ENCODE data around the gene LAMC2.
"Not testable (repeated sequence)": the region's sequence is repeated elsewhere in the genome, so short reads cannot be mapped to it uniquely, and the experiment has no call there.

The LAMC2 gene

DNA sequence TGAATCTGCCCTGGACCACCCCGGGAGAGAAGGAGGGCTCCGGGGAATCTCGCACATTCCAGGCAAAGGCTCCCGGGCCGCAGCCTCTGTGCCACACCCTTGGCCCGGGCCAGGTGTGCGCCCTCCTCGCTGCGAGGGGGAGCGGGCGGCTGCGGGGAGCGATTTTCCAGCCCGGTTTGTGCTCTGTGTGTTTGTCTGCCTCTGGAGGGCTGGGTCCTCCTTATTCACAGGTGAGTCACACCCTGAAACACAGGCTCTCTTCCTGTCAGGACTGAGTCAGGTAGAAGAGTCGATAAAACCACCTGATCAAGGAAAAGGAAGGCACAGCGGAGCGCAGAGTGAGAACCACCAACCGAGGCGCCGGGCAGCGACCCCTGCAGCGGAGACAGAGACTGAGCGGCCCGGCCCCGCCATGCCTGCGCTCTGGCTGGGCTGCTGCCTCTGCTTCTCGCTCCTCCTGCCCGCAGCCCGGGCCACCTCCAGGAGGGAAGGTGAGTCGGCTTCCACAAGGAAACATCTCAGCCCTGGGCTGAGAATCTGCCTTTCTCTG is at the start of gene LAMC2:
TSS of gene LAMC2 (plus strand) at position 324 of the 550 bp plus-strand sequence. CDS start at position 413, 89 bp downstream.
- DNase-seq: peak; percentile 55

DNA sequence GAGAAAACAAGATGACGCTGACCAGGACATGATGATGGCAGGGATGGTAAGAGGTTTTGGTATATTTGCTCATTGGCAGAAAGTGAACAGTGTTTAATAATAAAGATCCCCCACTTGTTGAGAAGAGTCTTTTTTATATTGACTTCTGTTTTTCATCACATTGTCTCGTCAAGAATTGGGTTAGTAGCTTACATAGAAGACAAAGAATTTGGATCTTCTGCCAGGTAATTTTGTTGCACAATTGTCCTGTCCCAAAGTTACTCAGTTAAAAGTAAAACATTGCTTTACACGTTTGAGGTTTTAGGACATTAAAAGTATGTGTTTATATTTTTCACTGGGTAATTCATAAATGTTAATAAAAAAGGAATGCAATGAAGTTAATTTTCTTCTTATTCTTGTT is 48.3 kb upstream of the LAMC2 start:
- DNase-seq: no peak

DNA sequence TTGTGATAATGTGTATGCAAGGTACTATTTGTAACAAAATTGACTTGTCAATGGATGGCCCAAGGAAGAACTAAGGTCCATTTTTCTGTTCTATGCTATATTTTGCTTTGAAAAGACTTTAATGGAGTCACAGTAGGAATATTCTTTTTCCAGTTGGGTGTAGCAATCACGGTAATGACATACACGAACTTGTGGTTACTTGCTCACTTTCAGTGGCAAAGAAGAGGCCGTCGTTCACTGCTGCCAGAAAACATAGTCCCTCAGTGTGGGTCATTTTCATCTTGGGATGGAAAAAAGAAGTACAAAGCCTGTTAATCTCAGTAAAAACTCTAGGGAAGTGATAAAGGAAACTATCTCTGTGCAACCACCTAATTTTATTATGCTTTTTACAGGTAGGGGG is 47.8 kb upstream of the LAMC2 start:
- no peak for DNase-seq

DNA sequence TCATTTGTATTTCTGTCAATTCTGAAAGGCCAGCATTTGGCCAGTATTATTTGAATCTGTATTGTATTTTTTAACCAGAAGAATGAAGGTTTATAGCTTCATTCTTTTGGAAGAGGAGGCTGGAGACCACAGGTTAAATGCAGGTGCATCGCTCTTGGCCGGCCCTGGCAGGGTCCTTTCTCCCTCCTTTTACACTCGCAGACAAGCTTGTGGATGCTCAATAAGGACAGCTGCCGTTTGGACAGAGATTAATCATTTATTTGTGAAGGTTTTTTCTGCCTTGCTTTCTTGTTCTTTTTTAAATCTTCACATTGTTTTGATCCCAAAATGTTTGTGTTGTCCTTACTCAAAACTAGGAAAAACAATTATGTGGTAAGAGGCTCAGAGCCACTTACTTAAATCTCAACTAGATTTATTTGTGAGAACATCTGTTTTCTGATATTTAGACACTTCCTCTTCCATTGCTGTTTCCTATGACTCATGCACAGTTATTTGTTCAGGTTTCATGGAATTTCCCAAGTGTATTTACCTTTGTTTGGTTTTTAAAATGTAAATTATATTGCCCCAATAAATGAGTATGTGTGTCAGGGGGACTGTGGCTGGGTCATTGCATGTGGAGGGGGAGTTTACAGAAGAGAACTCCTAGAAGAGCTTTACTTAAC is 46.7 kb upstream of the LAMC2 start:
- no peak for DNase-seq

DNA sequence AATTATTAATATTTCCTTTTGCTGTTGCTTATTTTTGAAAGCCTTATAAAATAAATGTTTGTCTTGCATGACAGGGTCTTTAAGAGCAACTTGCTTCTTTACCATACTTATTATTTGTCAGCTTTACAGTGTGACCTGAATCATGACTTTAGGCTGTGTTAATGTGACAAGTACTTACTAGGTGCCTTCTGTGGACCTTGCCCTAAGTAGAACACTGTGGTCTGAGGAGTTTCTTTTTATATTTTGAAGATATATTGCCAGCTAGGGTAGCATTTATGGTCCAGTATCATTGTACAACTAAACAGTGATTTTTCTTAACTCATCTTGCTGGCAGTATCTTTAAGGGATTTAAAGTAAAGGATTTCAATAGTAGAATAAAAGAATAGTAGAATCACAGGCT is 45.4 kb upstream of the LAMC2 start:
- DNase-seq: no peak

DNA sequence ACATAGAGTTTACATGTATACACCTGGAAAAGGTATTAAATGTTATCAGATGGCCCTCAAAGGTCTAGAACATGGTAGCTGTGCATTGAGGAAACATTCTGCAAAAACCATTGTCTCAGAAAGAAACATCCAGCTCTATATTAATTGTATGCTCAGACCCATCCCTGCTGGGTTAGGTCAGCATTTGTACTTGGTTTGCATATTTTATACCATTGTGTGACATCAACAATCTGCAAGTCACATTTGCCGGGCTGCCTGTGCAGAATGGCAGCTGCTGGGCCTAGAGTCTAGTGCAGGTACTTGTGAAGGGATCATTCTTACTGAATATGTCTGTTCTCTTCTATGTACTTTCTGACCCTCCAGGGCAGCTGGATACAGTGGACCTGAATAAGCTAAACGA is 43.9 kb upstream of the LAMC2 start:
- no peak for DNase-seq

DNA sequence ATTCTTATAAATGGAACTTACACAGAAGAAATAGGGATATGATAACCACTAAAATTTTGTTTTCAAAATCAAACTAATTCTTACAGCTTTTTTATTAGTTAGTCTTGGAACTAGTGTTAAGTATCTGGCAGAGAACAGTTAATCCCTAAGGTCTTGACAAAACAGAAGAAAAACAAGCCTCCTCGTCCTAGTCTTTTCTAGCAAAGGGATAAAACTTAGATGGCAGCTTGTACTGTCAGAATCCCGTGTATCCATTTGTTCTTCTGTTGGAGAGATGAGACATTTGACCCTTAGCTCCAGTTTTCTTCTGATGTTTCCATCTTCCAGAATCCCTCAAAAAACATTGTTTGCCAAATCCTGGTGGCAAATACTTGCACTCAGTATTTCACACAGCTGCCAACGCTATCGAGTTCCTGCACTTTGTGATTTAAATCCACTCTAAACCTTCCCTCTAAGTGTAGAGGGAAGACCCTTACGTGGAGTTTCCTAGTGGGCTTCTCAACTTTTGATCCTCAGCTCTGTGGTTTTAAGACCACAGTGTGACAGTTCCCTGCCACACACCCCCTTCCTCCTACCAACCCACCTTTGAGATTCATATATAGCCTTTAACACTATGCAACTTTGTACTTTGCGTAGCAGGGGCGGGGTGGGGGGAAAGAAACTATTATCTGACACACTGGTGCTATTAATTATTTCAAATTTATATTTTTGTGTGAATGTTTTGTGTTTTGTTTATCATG is 42.3 kb upstream of the LAMC2 start:
- no peak for DNase-seq

DNA sequence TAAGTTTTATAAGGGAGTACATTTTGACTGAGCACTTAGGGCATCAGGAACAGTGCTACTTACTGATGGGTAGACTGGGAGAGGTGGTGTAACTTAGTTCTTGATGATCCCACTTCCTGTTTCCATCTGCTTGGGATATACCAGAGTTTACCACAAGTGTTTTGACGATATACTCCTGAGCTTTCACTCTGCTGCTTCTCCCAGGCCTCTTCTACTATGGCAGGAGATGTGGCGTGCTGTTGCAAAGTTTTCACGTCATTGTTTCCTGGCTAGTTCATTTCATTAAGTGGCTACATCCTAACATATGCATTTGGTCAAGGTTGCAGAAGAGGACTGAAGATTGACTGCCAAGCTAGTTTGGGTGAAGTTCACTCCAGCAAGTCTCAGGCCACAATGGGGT is 41.3 kb upstream of the LAMC2 start:
- DNase-seq: no peak

DNA sequence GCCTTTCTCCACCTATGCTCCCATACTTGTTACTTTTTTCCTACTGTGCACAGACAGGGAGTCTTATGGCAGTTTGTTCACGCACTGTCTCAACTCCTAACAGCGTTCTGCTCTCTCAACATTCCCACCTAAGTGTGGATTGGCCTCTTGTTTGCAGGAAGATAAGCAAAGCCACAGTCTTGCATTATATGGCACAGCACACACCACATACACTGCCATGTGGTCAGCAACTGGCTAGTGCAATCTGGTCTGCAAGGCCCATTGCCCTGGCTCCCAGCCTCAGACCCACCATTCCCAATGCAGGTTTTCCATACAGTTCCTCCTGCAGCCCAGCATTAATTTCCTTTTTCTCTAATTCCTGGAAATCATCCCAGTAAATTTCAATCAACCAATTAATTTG is 38.3 kb upstream of the LAMC2 start:
- no peak for DNase-seq

DNA sequence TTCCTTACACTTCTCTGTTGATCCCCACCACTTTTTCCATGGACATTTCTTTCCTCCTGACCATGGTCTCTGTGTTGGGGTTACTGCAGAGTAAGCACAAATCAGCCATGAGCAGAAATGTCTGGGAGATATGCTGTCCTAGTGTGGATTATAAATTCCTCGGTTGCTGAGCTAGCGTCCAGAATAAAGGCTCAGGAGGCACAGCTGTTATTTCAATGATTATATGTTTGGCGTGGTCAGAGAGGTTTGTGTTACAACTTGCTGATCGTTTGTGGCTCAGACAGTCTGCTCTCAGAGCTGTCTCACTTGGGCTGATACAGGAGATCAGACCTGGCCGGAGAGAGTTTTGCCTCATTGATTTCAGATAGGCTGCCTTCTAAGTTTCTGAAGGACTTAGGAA is 37.5 kb upstream of the LAMC2 start:
- DNase-seq: no peak

DNA sequence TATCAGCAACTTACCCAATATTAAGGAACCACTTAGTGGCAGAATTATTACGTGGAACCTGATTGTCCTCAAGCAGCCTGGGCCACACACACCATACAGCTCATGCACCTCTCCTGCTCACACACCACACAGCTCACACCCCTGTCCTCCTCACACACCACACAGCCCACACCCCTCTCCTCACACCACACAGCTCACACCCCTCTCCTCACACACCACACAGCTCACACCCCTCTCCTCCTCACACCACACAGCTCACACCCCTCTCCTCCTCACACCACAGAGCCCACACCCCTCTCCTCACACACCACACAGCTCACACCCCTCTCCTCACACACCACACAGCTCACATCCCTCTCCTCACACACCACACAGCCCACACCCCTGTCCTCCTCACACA is 36.8 kb upstream of the LAMC2 start:
- no peak for DNase-seq

DNA sequence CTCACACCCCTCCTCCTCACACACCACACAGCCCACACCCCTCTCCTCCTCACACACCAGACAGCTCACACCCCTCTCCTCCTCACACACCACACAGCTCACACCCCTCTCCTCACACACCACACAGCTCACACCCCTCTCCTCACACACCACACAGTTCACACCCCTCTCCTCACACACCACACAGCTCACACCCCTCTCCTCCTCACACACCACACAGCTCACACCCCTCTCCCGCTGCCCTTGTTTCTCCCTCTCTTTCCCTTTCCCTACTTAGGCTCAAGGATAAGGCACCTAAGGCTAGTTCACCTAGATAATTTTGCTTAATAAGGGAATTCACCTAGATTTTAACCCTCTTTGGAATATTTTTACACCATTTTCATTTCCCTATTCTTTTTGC is 36.0 kb upstream of the LAMC2 start:
- not testable (repeated sequence) for DNase-seq

DNA sequence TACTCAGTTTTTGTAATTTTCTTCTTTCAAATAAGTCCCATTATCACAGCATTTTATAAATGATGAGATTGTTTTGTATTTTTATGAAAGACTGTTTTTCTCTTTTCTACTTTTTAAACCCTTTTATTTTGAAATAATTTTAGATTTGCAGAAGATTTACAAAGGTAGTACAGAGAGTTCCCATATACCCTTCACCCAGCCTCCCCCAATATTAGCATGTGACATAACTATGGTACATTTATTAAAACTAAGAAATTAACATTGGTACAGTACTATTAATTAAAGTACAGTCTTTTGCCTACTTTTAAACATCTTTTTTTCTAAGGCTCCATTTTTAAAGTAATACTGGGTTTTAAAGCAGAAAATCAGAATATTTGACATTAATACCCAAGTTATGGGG is 35.6 kb upstream of the LAMC2 start:
- DNase-seq: no peak

DNA sequence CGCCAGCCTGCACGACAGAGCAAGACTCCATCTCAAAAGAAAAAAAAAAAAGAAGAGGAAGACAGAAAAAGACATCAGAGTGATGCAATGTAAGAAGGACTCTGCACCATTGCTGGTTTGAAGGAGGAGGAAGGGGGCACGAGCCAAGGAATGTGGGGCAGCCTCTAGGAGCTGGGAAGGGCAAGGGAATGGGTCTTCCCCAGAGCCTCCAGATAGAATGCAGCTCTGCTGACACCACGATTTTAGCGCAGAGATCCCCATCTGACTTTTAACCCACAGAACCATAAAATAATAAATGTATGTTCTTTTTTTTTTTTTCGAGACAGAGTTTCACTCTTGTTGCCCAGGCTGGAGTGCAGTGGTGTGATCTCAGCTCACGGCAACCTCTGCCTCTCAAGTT is 33.9 kb upstream of the LAMC2 start:
- DNase-seq: no peak

DNA sequence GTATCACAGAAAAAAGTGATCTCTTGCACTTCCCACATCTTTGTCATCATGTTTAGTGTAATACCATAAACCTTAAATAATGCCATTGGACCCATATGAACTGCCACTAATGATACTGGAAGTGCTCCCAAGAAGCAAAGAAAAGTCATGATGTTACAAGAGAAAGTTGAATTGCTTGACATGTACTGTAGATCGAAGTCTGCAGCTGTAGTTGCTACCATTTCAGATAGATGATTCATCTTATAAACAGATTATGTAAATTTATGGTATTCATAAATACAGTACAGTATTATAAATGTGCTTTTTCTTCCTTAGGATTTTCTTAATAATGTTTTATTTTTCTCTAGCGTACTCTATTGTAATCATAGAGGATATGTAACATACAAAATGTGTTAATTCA is 30.1 kb upstream of the LAMC2 start:
- no peak for DNase-seq

DNA sequence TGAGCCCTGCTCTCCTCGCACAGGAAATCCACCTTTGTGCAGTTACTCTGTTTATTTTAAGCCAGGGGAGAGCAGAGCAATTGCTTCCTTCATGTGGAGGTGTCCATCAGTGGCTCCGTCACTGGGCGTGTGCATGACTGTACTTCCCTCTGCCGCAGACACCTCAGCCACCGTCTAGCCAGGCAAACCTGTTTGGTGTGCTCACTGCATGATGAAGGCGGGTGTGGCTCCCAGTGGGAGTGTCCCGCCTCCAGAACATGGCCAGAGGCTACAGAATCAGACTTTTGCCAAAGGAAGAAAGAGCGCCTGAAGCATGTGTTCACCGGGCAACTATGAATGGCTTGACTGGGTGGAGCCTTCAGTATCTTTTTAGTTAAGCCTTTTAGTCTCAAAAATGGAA is 26.1 kb upstream of the LAMC2 start:
- peak; percentile 58 for DNase-seq

DNA sequence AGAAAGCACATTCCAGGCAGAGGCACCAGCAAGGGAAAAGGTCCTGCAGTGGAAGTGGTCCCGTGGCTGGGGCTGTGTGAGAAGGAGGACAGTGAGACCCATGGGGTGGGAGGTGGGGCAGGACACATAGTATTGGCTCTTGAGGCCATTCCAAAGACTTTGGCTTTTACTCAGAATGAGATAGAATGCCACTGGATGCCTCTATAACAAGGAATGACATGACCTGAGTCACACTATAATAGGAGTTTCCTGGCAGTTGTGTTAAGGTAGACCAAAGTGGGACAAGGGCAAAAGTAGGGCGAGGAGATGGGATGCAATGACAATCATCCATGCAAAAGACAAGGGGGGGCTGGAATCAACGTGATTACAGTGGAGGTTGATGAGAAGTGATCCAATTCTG is 24.7 kb upstream of the LAMC2 start:
- no peak for DNase-seq

DNA sequence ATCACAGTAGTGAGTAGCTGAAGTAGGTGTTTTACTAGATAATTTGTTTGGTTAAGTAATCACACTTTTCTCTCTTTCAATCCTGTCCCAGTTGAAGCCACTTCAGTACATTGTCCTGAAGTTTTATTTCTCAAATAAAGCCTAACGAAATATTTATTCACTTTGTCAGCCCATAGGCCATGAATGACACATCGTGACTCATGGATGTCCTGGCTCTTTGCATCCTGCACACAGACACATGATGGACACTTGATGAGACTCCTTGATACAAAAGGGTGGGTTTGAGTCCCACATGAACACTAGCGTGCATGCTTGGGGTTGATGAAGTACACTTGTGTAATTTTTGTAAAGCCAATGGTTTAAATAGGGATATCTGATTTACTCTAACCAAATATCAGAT is 22.7 kb upstream of the LAMC2 start:
- DNase-seq: peak; percentile 66

DNA sequence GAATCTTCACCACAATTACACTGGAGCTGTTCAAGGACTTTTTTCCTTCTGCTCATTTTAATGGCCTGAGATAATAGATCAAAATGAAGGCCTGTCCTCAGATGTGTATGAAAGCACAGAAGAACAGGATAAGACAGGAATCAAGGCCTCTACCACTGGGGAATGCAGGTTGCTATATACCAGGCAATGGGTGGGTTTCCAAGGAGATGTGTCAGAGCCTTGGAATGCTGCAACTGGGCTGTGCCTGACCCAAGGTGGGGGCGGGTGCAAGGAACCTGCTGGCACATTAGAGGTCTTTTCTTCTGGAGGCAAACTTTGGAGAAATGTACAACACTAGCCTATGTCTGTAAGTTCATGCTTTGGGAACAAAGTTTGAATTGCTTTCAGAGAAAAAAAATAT is 21.7 kb upstream of the LAMC2 start:
- DNase-seq: no peak

DNA sequence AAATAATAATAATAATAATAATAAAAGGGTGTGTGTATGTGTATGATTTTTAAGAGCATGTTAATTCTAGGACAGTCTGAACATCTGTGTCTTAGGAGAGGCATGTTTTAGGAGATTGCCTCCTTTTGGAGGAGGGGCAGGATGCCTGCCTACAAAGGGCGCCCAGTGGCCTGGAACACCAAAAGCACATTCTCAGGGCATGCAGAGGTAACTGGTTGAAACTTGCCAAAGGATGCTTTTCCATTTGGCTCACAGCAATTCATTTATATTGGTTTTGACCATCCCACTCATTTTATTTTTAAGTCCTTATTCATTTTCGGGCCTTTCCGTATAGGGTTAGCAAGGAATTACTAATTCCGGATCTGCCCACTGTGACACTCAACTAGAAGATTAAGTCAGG is 21.1 kb upstream of the LAMC2 start:
- DNase-seq: no peak

DNA sequence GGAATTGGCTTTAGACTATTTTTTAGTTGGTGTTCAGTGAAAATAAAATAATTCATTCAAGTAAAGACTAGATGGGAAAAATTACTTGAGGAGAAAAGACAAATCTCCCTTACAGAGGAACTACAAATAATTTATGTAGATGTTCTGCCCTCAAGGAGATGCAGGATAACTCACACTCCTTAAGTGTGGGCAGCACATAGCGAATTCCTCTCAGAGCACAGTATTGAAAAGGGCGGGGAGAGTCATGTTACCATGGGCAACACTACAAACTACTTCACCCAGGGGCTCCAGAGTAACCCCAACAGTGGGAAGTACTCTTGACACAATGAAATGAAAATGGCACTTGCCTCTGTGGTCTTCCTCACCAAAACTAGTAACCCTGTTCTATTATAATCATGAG is 20.6 kb upstream of the LAMC2 start:
- no peak for DNase-seq

DNA sequence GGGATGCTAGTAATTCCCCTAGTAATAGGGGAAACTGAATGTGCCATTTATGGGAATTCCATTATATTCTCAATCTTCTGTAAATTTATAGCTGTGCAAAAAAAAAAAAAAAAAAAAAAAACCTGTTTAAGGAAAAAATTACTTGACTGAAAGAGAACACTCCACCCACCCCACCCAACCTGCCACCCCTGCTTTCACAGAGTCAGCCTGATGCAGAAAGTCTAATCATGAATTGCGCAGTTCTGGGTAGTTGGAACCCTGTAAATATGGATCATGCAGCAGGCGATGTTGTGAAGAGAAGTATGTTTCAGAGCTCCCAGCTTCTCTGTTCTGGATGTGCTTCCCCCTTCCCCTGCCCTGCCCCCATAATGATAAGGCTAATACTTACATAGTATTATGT is 19.6 kb upstream of the LAMC2 start:
- no peak for DNase-seq

DNA sequence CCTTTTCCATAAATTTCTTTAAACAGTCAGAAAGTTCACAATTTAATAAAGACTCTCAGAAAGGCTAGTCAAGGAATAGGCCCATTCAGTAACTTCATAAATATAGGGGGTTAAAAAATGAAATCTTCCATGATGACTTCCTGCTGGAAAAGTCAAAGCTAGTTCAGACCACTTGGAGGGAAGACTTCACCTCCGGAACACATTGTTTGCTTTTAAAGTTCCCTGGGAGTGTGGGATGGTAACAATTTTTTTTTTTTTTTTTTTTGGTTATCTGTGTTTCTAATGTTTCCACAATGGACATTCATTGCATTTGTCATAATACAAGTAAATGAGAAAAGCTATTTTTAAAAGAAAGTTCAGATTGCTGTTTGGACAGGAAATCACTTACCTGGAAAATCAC is 18.4 kb upstream of the LAMC2 start:
- DNase-seq: no peak

DNA sequence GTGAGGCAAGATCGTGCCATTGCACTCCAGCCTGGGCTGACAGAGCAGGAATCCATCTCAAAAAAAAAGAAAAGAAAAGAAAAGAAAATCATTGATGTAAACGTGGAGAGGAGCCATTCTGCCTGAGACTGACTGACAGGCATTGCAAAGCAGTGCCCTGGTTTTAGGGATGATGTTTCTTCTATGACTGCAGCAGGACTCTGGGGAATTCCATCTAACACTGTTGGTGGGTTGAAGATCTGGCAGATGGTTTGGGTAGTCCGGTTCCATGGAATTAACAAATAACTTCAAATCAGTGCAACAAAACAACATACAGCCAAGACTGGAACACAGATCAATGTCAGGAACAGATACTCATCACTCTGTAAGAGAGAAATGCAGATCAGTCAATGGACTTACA is 17.8 kb upstream of the LAMC2 start:
- DNase-seq: no peak

DNA sequence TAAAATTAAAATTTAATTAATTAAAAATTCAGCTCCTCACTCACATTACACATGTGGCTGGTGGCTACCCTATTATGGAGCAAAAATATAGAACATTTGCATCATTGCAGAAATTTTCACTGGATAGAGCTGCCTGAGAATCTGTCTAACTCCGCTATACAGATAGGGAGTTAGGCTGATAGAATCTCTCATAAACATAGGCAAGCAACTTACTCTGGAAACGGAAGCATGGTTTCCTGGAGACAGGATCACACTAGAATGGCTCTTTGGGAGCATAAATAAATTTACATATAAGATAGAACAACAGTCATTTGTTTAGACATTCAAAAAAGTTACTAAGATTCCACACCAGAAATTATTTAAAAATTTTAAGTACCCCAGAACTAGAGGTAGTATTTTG is 12.2 kb upstream of the LAMC2 start:
- no peak for DNase-seq

Data from NCI-H748 treated with DMSO at 0.1 percent for 48 hours (cell line).